H4 (cell line): ENCODE measurements around the gene F2RL3. TPM values are rescaled to one million over a fixed set of nuclear protein-coding genes. Genes with fewer than 3 reads are reported as not detected.

Experiments used
- DNase-seq: peaks from one replicate; pipeline ENCODE4 v3.0.0-alpha.2; 2015; ENCODE audit warnings: low spot score
- total RNA-seq: library from RNA; depleted of rRNA; stranded (reverse); fragments of >200 nt; shearing (Covaris generic); gene quantifications from 2 replicates; pipeline ENCODE4 v1.2.3, GENCODE V29; 2014; rRNA removed

The F2RL3 gene
- total RNA-seq: 0.21 TPM in 1 of 2 replicates, not detected in the other

DNA sequence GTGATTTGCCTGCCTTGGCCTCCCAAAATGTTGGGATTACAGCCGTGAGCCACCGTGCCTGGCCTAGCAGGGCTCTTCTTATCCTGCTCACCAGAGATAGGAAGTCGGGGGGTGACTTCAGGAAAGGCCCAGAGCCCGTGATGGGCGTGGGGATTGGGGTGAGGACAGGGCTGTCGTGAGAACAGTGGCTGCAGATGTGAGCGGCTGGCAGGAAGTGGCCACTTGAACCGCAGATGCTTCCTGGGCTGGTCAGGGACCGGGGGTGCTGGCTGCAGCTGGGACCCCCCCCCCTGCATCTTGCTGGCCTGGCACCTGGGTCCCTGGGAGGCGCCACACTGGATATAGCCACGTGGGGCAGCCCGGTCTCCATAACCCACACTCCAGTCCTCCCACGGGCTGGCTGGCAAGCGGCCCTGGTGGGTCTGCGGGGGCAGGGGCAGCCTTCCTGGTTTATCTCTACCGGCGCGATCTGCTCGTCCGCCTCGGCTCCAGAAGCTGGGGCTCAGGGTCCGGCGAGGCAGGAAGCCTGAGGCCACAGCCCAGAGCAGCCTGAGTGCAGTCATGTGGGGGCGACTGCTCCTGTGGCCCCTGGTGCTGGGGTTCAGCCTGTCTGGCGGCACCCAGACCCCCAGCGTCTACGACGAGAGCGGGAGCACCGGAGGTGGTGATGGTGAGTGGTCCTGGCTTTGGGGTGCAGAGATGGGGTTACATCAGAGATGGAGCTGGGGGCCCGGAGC is at the start of gene F2RL3:
F2RL3 (plus strand) TSS at position 371 of the 737 bp plus-strand sequence; CDS start at position 562, 191 bp downstream.
- DNase-seq: peak; percentile 81

DNA sequence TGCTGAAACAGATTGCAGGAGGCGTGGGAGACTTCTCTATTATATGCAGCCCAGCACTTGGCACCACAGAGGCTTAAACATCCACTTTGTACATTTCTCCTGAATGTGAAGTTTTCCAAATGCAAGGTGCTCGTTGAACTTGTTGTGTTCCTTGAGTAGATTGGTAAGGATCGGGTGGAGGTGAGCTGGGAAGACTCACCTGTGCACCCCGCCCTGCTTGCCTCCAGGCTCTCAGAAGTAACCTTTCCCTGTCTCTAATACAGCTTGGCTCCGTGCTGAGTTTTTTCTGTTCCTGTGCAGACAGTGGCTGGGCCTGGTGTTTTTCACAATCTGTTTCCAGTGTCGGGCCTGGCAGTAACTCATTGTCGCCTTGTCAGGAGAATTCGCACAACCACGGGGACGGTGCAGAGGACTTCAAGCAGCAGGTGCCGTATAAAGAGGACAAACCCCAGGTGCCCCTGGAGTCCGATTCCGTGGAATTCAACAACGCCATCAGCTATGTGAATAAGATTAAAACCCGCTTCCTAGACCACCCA is 47.3 kb upstream of the F2RL3 start:
- DNase-seq: no peak

DNA sequence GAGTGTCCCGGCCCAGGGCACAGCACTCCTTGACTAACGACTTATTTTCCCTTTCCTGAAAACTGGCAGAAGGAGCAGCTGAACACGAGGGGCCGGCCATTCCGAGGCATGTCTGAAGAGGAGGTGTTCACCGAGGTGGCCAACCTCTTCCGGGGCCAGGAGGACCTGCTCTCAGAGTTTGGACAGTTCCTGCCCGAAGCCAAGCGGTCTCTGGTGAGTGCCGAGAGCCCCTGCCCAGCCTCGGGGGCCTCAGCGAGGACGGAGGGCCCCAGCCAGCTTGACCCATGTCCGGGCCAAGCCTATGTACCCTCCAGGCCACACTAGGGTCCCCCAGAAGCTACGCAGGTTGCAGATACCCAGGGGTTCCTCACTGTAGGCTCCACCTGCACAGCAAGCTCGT is 41.9 kb upstream of the F2RL3 start:
- no peak for DNase-seq

DNA sequence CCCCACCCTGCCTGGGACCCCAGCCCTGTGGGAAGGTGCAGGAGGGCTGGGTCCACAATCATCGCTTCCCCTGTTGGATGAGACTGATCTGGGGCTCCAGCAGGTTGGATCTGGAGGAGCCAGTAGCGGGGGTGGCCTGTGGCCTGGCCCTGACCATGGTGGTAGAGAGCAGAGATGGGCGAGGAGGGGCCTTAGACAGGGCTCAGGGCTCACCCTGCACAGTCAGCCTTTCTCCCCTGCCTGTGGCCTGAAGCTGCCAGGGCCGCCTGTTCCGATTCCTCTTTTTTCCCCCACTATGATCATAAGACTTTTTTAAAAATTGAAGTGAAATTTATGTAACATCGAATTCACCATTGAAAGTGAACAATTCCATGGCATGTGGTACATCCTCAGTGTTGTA is 41.4 kb upstream of the F2RL3 start:
- DNase-seq: no peak

- no peak for DNase-seq
Observed at GRCh38 chr19:16849168-16849567, 39.6 kb upstream of the F2RL3 start.

DNA sequence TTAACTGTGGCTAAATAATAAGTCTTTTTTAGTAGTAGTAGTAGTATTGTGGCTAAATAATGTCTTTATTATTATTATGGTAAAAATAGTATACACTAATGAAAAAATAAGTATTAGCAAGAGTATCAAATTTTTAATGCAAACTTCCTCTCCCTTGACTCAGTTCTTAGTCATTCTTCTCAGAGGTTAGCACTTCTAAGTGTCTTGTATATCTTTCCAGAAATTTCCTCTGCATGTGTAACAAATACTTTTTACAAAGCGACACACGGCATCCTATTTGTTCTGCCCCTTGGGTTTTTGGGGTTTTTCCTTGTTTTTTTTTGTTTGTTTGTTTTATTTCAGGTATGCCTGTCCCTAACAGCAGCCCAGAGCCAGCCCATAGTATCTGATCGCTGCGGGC is 38.7 kb upstream of the F2RL3 start:
- DNase-seq: no peak

DNA sequence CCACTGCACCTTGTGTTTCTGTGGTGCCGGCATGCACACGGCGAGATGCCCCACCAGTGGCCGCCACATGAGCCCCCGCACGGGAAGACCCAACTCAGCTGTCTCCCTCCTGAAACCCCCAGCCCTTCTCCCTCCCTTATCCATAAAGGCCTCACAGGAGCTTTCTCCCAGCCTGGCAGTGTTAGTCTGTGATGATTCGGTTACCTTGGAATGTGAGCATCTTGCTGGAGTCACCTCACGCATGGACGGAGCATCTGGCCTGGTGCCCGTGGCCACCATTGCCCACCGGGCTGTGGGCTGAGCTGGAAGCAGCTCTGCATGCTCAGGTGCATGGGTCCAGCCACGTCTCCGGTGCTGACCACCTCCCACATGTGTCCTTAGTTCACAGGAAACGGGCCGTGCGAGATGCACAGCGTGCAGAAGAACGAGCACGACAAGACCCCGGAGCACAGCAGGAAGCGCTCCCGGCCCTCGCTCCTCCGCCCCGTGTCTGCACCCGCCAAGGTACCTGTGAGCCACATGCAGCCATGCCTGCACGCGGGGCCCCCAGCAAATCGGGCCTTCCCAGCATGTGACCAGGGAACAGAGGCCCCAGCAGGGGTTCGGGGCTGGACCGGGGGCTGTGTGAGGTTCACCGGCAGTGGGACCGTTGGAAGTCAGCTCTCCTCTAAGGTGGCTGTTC is 37.6 kb upstream of the F2RL3 start:
- DNase-seq: no peak

- DNase-seq: no peak
Observed at GRCh38 chr19:16853066-16853465, 35.7 kb upstream of the F2RL3 start.

- no peak for DNase-seq
Observed at GRCh38 chr19:16856091-16856490, 32.7 kb upstream of the F2RL3 start.

DNA sequence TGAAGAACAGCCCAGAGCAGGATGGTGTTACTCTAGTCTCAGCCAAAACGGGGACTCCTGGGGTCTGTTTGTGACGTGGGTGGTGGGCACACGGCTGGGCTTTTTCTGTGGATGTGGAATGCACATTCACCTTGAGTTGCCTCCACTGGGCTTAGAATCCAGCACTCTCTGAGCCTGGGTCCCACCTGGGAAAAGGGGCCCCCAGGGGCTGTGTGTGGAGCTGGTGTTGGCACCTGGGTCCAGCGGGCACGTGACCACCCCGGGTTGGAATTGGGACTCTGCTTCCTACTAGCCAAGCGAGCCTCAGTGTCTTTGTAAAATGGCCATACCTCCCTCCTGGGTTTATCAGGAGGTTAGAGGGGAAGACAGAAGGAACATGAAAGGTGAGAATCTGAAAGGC is 29.2 kb upstream of the F2RL3 start:
- no peak for DNase-seq

DNA sequence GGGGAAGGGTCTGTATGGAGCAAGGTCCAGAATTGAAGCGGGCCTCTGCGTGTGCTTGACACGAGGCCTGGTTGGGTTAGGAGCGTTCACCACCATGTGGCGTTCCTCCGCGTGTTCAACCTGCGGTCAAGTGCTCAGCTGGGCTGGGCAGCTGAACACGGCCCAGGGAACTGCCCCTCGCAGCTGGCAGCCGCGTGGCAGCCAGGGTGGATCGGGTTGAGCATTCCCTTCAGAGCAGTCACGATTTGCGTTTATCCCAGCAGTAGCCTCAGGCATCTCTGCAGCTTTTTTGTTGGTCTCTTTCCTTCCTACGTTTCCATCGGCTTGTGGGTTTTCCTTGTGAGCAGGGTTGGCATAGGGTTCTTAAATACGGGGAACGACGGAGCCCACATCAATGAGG is 28.7 kb upstream of the F2RL3 start:
- DNase-seq: no peak

DNA sequence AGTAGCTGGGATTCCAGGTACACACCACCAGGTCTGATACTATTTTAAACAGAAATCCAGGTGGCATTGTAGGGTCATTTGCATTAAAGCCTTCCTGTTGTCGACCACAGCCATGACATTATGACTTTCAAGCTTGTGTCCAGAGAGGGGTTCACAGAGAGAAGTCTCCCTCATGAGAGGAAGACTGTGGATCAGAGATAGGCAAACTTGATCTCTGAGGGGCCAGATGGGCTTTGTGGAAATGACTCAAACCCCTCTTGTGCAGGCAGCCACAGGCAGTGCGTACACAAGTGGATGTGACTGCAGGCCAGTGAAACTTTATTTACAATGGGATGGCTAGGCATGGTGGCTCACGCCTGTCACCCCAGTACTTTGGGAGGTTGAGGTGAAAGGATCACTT is 27.8 kb upstream of the F2RL3 start:
- no peak for DNase-seq

DNA sequence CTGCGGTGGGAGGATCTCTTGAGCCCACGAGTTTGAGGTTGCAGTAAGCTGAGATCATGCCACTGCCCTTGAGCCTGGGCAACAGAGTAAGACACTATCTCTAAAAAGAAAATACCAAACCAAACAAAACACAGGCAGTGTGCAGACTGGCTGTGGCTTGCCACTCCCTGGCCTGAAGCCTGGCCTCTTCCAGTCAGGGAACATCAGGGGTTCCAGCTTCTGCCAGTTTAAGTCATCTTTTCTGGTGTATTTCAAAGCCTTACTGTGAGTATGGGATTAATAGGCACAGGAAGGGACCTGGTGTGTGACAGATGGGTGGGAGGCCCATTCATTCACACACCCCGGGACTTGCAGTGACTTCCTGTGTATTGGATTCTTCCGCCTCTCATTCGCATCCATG is 27.0 kb upstream of the F2RL3 start:
- no peak for DNase-seq

- DNase-seq: no peak
Observed at GRCh38 chr19:16862826-16863415, 25.9 kb upstream of the F2RL3 start.

GRCh38 chr19:16867211-16867610 is 21.6 kb upstream of the F2RL3 start:
- DNase-seq: no peak

DNA sequence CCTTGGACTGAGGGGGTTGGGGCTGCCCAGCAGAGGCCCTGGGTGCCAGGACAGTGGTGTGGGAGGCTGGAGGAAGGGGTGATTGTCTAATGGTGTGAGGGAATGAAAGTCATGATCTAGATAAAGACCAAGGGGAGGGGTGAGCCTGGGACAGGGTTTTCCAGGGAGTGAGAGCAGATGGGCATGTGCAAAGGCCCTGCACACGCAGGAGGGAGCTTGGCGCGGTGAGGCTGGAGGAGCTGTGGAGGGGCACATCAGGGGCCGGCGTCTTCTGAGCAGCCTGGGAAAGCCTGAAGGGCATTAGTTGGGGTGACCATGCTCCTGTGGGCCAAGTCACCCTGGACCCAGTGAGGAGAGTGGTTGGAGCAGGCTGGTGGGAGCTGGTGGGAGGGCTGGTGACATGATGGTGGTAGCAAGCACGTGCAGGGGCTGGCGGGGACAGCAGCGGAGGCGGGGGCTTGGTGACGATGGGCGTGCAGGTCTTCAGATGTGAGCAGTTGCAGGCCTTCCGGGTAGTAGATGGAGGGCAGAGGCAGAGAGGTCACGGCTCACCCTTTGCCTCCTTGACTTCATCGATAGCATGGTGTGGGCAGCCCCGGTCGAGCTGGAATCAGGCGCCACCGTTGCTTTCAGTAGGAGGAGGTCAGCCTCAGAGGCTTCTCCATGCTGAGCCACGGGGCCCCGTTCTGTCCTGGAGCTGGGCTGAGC is 20.2 kb upstream of the F2RL3 start:
- DNase-seq: no peak

DNA sequence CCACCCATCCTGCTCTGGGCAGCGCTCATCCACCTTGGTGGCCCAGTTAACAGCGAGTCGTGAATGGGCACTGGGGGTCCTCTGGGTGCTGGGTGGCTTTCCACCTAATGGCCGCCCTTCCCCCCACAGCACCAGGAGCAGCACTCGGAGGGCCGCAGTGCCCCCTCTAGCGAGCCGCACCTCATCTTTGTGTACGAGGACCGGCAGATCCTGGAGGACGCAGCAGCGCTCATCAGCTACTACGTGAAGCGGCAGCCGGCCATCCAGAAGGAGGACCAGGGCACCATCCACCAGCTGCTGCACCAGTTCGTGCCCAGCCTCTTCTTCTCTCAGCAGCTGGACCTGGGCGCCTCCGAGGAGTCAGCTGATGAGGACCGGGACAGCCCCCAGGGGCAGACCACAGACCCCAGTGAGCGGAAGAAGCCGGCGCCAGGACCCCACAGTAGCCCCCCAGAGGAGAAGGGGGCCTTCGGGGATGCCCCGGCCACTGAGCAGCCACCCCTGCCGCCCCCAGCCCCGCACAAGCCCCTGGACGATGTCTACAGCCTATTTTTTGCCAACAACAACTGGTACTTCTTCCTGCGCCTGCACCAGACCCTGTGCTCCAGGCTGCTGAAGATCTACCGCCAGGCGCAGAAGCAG is 19.3 kb upstream of the F2RL3 start:
- no peak for DNase-seq

GRCh38 chr19:16871871-16872270 is 16.9 kb upstream of the F2RL3 start:
- no peak for DNase-seq

- no peak for DNase-seq
Observed at GRCh38 chr19:16872728-16873127, 16.1 kb upstream of the F2RL3 start.

GRCh38 chr19:16873594-16873993 is 15.2 kb upstream of the F2RL3 start:
- no peak for DNase-seq

GRCh38 chr19:16874250-16874977 is 14.4 kb upstream of the F2RL3 start:
- no peak for DNase-seq
